Measurements from ENCODE around the gene GPR183. TPM values are rescaled to one million over a fixed set of nuclear protein-coding genes. Genes with fewer than 3 reads are reported as not detected.

GPR183 gene
- polyA plus RNA-seq, 3 donors from 2014 or later: 63.2 to 154 (median 87.1) TPM

DNA sequence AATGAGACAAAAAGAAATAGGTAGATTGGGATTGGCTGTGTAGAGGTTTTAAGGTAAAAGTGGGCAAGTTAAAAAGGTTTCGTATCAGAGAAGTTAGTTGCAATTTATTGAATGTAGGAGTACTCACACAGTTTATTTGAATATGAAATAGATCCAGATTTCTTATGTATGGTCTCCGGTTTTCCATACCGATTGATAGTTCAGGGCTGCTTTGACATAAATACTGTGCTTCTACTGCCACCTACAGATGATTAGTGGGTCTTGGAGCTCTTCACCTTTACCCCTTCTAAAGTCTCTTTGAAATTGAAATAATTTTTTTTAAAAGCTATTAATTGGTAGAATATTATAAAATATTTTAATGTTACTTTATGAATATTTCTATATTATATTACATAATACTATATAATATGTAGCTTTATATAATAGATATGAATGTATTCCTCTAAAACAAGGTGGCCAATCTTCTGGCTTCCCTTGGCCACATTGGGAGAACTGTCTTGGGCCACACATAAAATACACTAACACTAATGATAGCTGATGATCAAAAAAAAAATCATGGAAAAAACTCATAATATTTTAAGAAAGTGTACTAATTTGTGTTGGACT is 41.3 kb downstream of the GPR183 start:
- Mint-ChIP-seq H3K27ac (peak overlapping the region; percentile 0 to 84 (median 66)), H3K4me3 (no peak overlapping the region), H3K36me3 (peaks cover 0 to 4% (median 0%) of the 10 kb centered on the region in 3 donors), H3K27me3 (ENCODE audit: low read depth in 3 of 3) (peaks cover 0 to 2% (median 0%) of the 10 kb centered on the region in 3 donors), H3K9me3 (no peaks in the 10 kb centered on the region), H3K4me1 (peaks cover 20 to 52% of the 10 kb centered on the region in 2 donors)
- peak; percentile 55 to 64 (median 56) for DNase-seq

- no peak for DNase-seq
- Mint-ChIP-seq H3K27me3 (ENCODE audit: low read depth in 3 of 3) (peaks cover 0 to 2% (median 0%) of the 10 kb centered on the region in 3 donors), H3K36me3 (peaks cover 0 to 4% (median 0%) of the 10 kb centered on the region in 3 donors), H3K9me3 (no peaks in the 10 kb centered on the region), H3K4me1 (peaks cover 23 to 51% of the 10 kb centered on the region in 2 donors), H3K27ac (peak overlapping the region; percentile 0 to 84 (median 66)), H3K4me3 (no peak overlapping the region)
Measured at GRCh38 chr13:99265162-99265800, 41.9 kb downstream of the GPR183 start.

- DNase-seq: no peak
- Mint-ChIP-seq H3K36me3 (peaks cover 0 to 4% (median 0%) of the 10 kb centered on the region in 3 donors), H3K4me1 (peaks cover 36 to 57% of the 10 kb centered on the region in 2 donors), H3K27me3 (ENCODE audit: low read depth in 3 of 3) (peaks cover 0 to 2% (median 2%) of the 10 kb centered on the region in 3 donors), H3K27ac (peak overlapping the region; percentile 39 to 80 (median 66)), H3K4me3 (no peak overlapping the region), H3K9me3 (no peaks in the 10 kb centered on the region)
Measured at GRCh38 chr13:99264051-99264450, 43.1 kb downstream of the GPR183 start.

GRCh38 chr13:99263126-99263785 is 43.9 kb downstream of the GPR183 start:
- Mint-ChIP-seq H3K4me3 (no peak overlapping the region), H3K9me3 (no peaks in the 10 kb centered on the region), H3K4me1 (peaks cover 44 to 59% of the 10 kb centered on the region in 2 donors), H3K27me3 (ENCODE audit: low read depth in 3 of 3) (peaks cover 0 to 2% (median 2%) of the 10 kb centered on the region in 3 donors), H3K36me3 (peaks cover 0 to 4% (median 0%) of the 10 kb centered on the region in 3 donors), H3K27ac (peak overlapping the region in 5 of 6 donors; percentile 12 to 80 (median 44))
- no peak for DNase-seq

DNA sequence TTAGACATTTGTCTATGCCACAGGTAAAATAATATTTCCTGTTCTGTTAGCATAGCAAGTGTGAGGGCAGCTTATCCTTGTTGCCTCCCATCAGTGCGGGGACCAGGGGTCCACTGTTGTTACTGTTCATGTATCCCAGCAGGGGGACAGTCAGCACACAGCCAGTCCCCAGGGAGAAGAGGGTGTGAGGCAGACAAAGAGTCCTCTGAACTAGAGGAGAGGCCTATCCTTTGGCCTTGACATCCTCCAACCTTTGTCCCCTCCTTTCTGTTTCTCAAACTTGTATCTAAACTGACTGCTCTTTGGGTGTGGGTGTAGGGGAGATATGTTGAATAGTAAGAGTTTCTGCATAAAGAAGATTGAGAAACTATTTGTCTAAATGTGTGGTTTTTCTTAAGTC is 46.1 kb downstream of the GPR183 start:
- Mint-ChIP-seq H3K4me1 (peaks cover 57 to 79% of the 10 kb centered on the region in 2 donors), H3K4me3 (no peak overlapping the region), H3K27ac (peak overlapping the region in 4 of 6 donors; percentile 35 to 72 (median 52)), H3K9me3 (no peaks in the 10 kb centered on the region), H3K27me3 (ENCODE audit: low read depth in 3 of 3) (peaks cover 0 to 2% (median 0%) of the 10 kb centered on the region in 3 donors), H3K36me3 (peaks cover 0 to 9% (median 0%) of the 10 kb centered on the region in 3 donors)
- no peak for DNase-seq

- Mint-ChIP-seq H3K4me1 (peaks cover 58 to 79% of the 10 kb centered on the region in 2 donors), H3K9me3 (no peaks in the 10 kb centered on the region), H3K27ac (peak overlapping the region; percentile 92 to 98 (median 98))
Measured at GRCh38 chr13:99260216-99260615, 47.0 kb downstream of the GPR183 start.

DNA sequence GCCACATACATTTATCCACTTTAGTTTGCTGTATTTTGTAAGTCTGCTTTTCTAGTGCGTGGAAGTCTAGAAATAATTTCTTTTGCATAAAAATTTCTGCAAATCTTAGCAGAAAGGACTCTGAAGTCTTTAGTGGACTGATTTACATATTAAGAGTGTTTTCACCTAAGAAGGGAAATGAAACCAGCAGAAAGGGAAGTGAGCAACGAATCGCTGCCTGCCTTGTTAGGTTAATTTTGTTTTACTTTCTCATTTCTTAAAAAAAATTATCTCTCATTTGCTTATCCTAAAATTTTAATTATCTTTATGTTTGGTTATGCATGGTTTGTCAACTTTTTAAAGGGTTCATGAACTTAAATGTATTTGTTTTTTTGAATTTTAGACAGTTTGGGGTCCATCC is 48.3 kb downstream of the GPR183 start:
- H3K4me1 Mint-ChIP-seq: peaks cover 60 to 79% of the 10 kb centered on the region in 2 donors
- peak; percentile 43 to 51 (median 44) for DNase-seq

More at GRCh38 chr13:99260216-99260615, 47.0 kb downstream of the GPR183 start:
- H3K36me3 Mint-ChIP-seq: peaks cover 2 to 14% (median 3%) of the 10 kb centered on the region in 3 donors
- peak overlapping the region in 4 of 5 donors; percentile 10 to 95 (median 77) for H3K4me3 Mint-ChIP-seq
- DNase-seq: no peak
- H3K27me3 Mint-ChIP-seq (ENCODE audit: low read depth in 3 of 3): peaks cover 0 to 2% (median 0%) of the 10 kb centered on the region in 3 donors

DNA sequence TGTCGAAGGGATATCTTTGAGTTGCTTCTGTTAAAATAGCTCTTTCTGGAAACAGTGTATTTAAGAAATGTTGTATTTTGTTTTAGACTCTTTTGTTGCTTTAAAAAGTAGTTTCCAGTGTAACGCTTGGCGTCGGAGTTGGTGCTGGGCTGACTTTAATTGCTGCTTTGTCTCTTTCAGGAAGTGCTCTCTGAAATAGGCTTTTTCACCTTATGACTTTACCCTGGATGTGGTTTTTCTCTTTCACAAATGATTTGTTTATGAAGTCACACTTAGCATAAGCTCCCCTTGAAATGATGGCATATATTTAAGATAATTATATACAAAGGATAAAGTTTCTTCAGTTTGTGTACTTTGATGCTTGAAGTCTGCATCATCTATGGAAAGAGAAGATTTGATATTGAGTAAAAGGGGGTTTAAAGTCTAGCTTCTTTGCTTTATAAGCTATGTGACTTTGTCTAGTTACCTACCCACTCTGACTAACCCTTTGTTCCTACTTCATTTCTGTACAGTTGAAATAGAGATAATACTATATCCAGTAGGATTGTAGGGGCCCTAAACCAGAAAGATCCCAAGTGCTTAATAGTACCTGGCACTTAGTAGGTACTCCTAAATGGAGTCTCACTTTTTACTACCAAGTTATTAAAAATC is 48.9 kb downstream of the GPR183 start, which contains the start of gene GPR18:
GPR18 (minus strand) TSS at position 170 of the 651 bp plus-strand sequence. CDS start 2,507 bp downstream, outside the sequence.
- peak within 1 kb of the TSS; percentile 92 to 98 (median 98) for H3K27ac Mint-ChIP-seq
- H3K4me1 Mint-ChIP-seq: peaks cover 59 to 79% of the 10 kb centered on the region in 2 donors
- peaks cover 17 to 29% (median 17%) of the 10 kb centered on the region in 3 donors for H3K36me3 Mint-ChIP-seq
- no peaks in the 10 kb centered on the region for H3K9me3 Mint-ChIP-seq
- peak within 1 kb of the TSS; percentile 91 to 98 (median 93) for H3K4me3 Mint-ChIP-seq
- DNase-seq: peak; percentile 57 to 65 (median 61)
- peaks cover 0 to 2% (median 0%) of the 10 kb centered on the region in 3 donors for H3K27me3 Mint-ChIP-seq (ENCODE audit: low read depth in 3 of 3)

More for the DNA sequence above, 48.3 kb downstream of the GPR183 start:
- H3K36me3 Mint-ChIP-seq: peaks cover 12 to 24% (median 14%) of the 10 kb centered on the region in 3 donors
- no peaks in the 10 kb centered on the region for H3K9me3 Mint-ChIP-seq
- peak overlapping the region; percentile 91 to 98 (median 93) for H3K4me3 Mint-ChIP-seq
- peak overlapping the region; percentile 92 to 98 (median 98) for H3K27ac Mint-ChIP-seq
- peaks cover 0 to 2% (median 0%) of the 10 kb centered on the region in 3 donors for H3K27me3 Mint-ChIP-seq (ENCODE audit: low read depth in 3 of 3)

DNA sequence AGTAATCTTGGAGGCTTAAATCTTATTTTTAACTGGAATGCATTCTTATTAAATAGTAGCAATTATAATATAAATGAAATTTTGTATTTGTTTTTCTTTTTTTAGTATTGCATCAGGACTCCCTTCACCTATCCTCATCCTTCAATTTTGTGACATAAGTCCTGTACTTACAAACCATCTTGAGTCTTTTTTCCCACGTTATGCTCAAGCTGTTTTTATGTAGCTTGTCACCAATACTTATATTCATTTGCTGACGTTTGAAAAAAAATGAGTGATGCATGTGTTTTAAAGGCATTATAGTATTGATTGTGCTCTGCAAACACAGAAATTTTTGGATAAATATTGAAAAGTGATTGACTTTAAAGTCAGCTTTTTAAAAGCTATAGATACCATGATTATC is 49.9 kb downstream of the GPR183 start:
- Mint-ChIP-seq H3K27ac (peak overlapping the region; percentile 76 to 92 (median 80)), H3K4me3 (peak overlapping the region; percentile 81 to 98 (median 93))
- DNase-seq: no peak

DNA sequence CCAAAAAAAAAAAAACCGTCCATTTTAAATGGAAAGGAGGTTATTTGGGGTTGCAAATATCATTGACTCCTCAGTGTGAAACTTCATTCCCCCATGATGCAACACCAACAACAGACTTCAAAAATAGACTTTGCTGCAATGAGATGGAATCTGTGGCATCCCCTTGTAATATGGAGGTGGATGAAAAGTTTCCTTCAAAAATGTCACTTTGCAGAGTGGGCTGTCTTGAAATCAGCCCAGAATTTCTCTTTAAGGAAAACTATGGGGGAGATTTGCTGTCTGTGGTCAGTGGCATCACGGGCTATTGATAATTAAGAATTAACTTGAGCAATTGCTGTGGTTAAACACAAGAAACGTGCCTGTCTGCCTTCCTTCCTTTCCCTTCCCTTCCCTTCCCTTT is 50.5 kb downstream of the GPR183 start:
- Mint-ChIP-seq H3K4me1 (peaks cover 63 to 85% of the 10 kb centered on the region in 2 donors), H3K36me3 (peaks cover 17 to 29% (median 20%) of the 10 kb centered on the region in 3 donors), H3K27ac (peak overlapping the region; percentile 76 to 92 (median 87)), H3K9me3 (no peaks in the 10 kb centered on the region), H3K4me3 (peak overlapping the region; percentile 81 to 98 (median 93)), H3K27me3 (ENCODE audit: low read depth in 3 of 3) (peaks cover 0 to 2% (median 0%) of the 10 kb centered on the region in 3 donors)
- DNase-seq: no peak

More for the DNA sequence above, 49.9 kb downstream of the GPR183 start:
- H3K27me3 Mint-ChIP-seq (ENCODE audit: low read depth in 3 of 3): peaks cover 0 to 2% (median 0%) of the 10 kb centered on the region in 3 donors
- no peaks in the 10 kb centered on the region for H3K9me3 Mint-ChIP-seq
- H3K4me1 Mint-ChIP-seq: peaks cover 59 to 79% of the 10 kb centered on the region in 2 donors
- peaks cover 17 to 29% (median 17%) of the 10 kb centered on the region in 3 donors for H3K36me3 Mint-ChIP-seq

DNA sequence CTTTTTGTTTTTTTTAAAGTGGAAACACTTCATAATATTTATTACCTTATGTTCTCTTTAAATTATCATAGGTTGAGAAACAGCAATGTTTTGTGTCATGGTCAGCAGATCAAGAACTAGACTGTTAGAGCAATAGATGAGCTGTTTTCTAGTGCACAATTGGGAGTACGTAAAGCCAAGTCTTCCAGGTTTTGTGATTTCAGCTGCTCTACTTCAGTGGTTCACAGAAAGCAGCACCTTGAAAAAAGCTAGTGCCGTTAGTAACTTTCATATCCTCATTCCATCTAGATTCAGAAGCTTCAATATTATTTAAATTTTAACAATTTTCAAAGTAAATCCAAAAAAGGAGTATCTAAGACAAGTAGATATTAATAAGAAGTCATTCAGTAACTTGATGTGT is 50.9 kb downstream of the GPR183 start:
- Mint-ChIP-seq H3K9me3 (no peaks in the 10 kb centered on the region), H3K27me3 (ENCODE audit: low read depth in 3 of 3) (peaks cover 0 to 2% (median under 1%) of the 10 kb centered on the region in 3 donors), H3K4me1 (peaks cover 67 to 87% of the 10 kb centered on the region in 2 donors), H3K4me3 (peak overlapping the region; percentile 81 to 98 (median 93)), H3K36me3 (peaks cover 19 to 29% (median 20%) of the 10 kb centered on the region in 3 donors), H3K27ac (peak overlapping the region; percentile 76 to 92 (median 87))
- DNase-seq: no peak

DNA sequence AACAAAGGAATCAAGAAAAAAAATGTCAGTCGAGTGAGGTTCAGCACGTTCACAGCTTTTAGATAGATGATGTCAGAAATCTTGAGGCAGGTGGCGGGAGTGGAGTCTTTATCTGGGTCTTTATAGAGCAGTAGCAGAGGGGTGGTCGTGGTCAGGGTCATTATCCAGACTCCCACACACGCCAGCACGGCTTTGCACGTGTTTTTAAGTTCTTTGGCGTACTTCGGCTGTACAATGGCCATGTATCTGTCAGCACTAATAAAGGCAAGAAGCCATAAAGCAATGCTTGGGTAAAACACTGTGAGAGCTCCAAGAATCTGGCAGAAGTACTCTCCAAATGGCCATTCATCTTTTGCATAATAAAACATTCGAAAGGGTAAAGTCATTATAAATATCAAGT is 51.9 kb downstream of the GPR183 start:
- Mint-ChIP-seq H3K27me3 (ENCODE audit: low read depth in 3 of 3) (peaks cover 0 to 2% (median 2%) of the 10 kb centered on the region in 3 donors), H3K27ac (peak overlapping the region; percentile 48 to 92 (median 74)), H3K4me3 (peak overlapping the region; percentile 65 to 95 (median 82)), H3K4me1 (peaks cover 68 to 86% of the 10 kb centered on the region in 2 donors), H3K36me3 (peaks cover 20 to 29% (median 24%) of the 10 kb centered on the region in 3 donors), H3K9me3 (no peaks in the 10 kb centered on the region)
- DNase-seq: no peak

DNA sequence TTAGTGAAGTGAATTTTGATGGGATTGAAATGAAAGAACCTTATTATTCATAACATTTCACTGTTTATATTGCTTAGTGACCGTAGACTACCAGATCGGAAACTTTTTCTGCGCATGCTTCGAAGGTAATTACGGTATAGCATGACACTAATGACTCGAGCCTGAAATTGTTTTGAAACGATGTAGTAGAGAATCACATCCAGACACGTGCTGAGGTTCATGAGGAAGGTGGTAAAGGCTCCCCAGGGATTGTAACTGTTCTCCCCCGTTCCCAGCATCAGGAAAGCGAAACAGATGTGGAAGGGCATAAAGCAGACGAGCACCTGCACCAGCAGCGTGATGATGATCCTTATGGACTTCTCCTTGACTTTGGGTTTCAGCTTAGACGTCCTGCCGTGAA is 52.4 kb downstream of the GPR183 start:
- no peak for DNase-seq
- H3K27ac Mint-ChIP-seq: peak overlapping the region; percentile 48 to 92 (median 74)
- H3K4me1 Mint-ChIP-seq: peaks cover 66 to 86% of the 10 kb centered on the region in 2 donors
- peaks cover 23 to 32% (median 28%) of the 10 kb centered on the region in 3 donors for H3K36me3 Mint-ChIP-seq
- peaks cover 0 to 2% (median 0%) of the 10 kb centered on the region in 3 donors for H3K27me3 Mint-ChIP-seq (ENCODE audit: low read depth in 3 of 3)
- H3K4me3 Mint-ChIP-seq: peak overlapping the region; percentile 45 to 95 (median 81)
- H3K9me3 Mint-ChIP-seq: no peaks in the 10 kb centered on the region
